Motor neuron (in vitro differentiated cells): ENCODE data around the gene UPF2. TPM values are rescaled to one million over a fixed set of nuclear protein-coding genes. Genes with fewer than 3 reads are reported as not detected.

ENCODE experiments used
- ATAC-seq, 8 experiments: fragments of 200-7000 bp; cut with Tn5 transposase; replicated peaks in 6 of 8; 2 replicates each; pipeline ENCODE4 v1.8.0; 2021; ENCODE audit warnings: mild to moderate bottlenecking in 8 of 8, moderate library complexity in 8 of 8
- H3K27ac ChIP-seq, 2 donors: fragments of 250-450 bp; sonication (Bioruptor Pico); 2 replicates each; pipeline ENCODE4 v1.9.0; 2021; ENCODE audit warnings: antibody characterized with exemption in 2 of 2, mild to moderate bottlenecking in 2 of 2, moderate library complexity in 1 of 2
- H3K4me1 ChIP-seq, 2 donors: fragments of 250-450 bp; sonication (Bioruptor Pico); replicated peaks in 1 of 2; 2 replicates each; pipeline ENCODE4 v1.6.1; 2021; ENCODE audit warnings: antibody characterized with exemption in 2 of 2, mild to moderate bottlenecking in 2 of 2, moderate library complexity in 1 of 2
- H3K4me3 ChIP-seq, 5 donors: fragments of 250-450 bp; sonication (Bioruptor Pico); 2 replicates each; pipeline ENCODE4 v1.9.0; 2021; ENCODE audit warnings: antibody characterized with exemption in 5 of 5, mild to moderate bottlenecking in 5 of 5, moderate library complexity in 4 of 5
- WGBS, 10 experiments: fragments of 450-650 bp; shearing (Covaris generic); methylation state at CpG; one replicate each; pipeline ENCODE4 v1.0.0; 2022; 5-methylcytosine and 5-hydroxymethylcytosine counted together
- in situ Hi-C, 9 experiments: fragments of 400-800 bp; cut with MboI; loops; one replicate each; pipeline ENCODE4 v1.15.0; 2021; ENCODE audit warnings: low sequenced_read_pairs in 9 of 9, low pct_unique_long_range_greater_than_20kb in 2 of 9; ENCODE audit not compliant: unreplicated experiment in 9 of 9
- total RNA-seq, 8 experiments: library from RNA; unstranded; fragments of 300-600 nt; gene quantifications; 2 replicates each; pipeline versions ENCODE4 v1.2.3 to v1.2.4, GENCODE V29; 2022

Gene UPF2
- total RNA-seq, 8 experiments from 2014 or later: 14.9 to 38.0 (median 20.5) TPM

- Histone ChIP-seq H3K27ac (no peak overlapping the region), H3K4me3 (no peak overlapping the region), H3K4me1 (peaks cover 10 to 14% of the 10 kb centered on the region in 2 donors)
- peak; percentile 36 to 90 (median 55) for ATAC-seq
- WGBS, 10 experiments: 20 to 93% (median 60%) methylated on average over 1 to 4 of the region's 7 CpGs; no CpG with 5 or more reads in 3 of the 10 experiments
- in situ Hi-C loops: no loop called here
Measured at GRCh38 chr10:11934262-11934661, 108.3 kb downstream of the UPF2 start.

- peaks cover 10 to 14% of the 10 kb centered on the region in 2 donors for H3K4me1 ChIP-seq
- H3K4me3 ChIP-seq: no peak overlapping the region
- 0 to 62% (median 34%) methylated on average over 1 to 3 of the region's 3 CpGs for WGBS, 10 experiments
- ATAC-seq: peak in 3 of 8 experiments; percentile 19 to 54 (median 51)
- in situ Hi-C loops: no loop called here
- H3K27ac ChIP-seq: no peak overlapping the region
Measured at GRCh38 chr10:11933577-11934223, 108.9 kb downstream of the UPF2 start.

GRCh38 chr10:11931038-11931437, 111.6 kb downstream of the UPF2 start:
- no peak for ATAC-seq
- Histone ChIP-seq H3K27ac (no peak overlapping the region), H3K4me1 (peaks cover 6 to 11% of the 10 kb centered on the region in 2 donors), H3K4me3 (no peak overlapping the region)
- WGBS, 10 experiments: 80 to 100% (median 100%) methylated on average over 1 to 4 of the region's 4 CpGs
- in situ Hi-C loops: no loop called here

- in situ Hi-C loops: no loop called here
Measured at GRCh38 chr10:11930312-11930978, 112.2 kb downstream of the UPF2 start.

GRCh38 chr10:11927746-11928145, 114.9 kb downstream of the UPF2 start:
- H3K4me3 ChIP-seq: no peak overlapping the region
- in situ Hi-C loops: no loop called here
- no peaks in the 10 kb centered on the region for H3K4me1 ChIP-seq
- no peak overlapping the region for H3K27ac ChIP-seq
- WGBS, 10 experiments: 0 to 100% (median 94%) methylated on average over 1 to 3 of the region's 3 CpGs; no CpG with 5 or more reads in 2 of the 10 experiments
- peak in 1 of 8 experiments; percentile 28 for ATAC-seq

More at GRCh38 chr10:11930312-11930978, 112.2 kb downstream of the UPF2 start:
- H3K27ac ChIP-seq: no peak overlapping the region
- WGBS, 10 experiments: 84 to 100% (median 97%) methylated on average over 3 to 8 of the region's 8 CpGs; no CpG with 5 or more reads in 1 of the 10 experiments
- peaks cover 6 to 11% of the 10 kb centered on the region in 2 donors for H3K4me1 ChIP-seq
- no peak for ATAC-seq
- H3K4me3 ChIP-seq: no peak overlapping the region

GRCh38 chr10:11921800-11922392, 120.7 kb downstream of the UPF2 start:
- no peak overlapping the region for H3K27ac ChIP-seq
- ATAC-seq: peak in 1 of 8 experiments; percentile 48
- WGBS, 10 experiments: 63 to 100% (median 88%) methylated on average over 1 to 11 of the region's 11 CpGs; no CpG with 5 or more reads in 2 of the 10 experiments

GRCh38 chr10:11919271-11919670, 123.3 kb downstream of the UPF2 start:
- no peak for ATAC-seq

More at GRCh38 chr10:11921800-11922392, 120.7 kb downstream of the UPF2 start:
- no peaks in the 10 kb centered on the region for H3K4me1 ChIP-seq
- H3K4me3 ChIP-seq: no peak overlapping the region
- in situ Hi-C loops: no loop called here

GRCh38 chr10:11918384-11918783, 124.2 kb downstream of the UPF2 start:
- in situ Hi-C loops: no loop called here
- H3K4me3 ChIP-seq: no peak overlapping the region
- 40 to 100% (median 85%) methylated on average over 1 to 7 of the region's 8 CpGs; no CpG with 5 or more reads in 1 of the 10 experiments for WGBS, 10 experiments

More at GRCh38 chr10:11919271-11919670, 123.3 kb downstream of the UPF2 start:
- in situ Hi-C loops: no loop called here
- 75 to 100% (median 86%) methylated on average over 1 to 7 of the region's 7 CpGs; no CpG with 5 or more reads in 2 of the 10 experiments for WGBS, 10 experiments
- Histone ChIP-seq H3K4me3 (no peak overlapping the region), H3K4me1 (no peaks in the 10 kb centered on the region), H3K27ac (no peak overlapping the region)

GRCh38 chr10:11913079-11913641, 129.4 kb downstream of the UPF2 start:
- no peak overlapping the region for H3K27ac ChIP-seq
- 0 to 55% (median 36%) methylated on average over 3 to 6 of the region's 11 CpGs; no CpG with 5 or more reads in 4 of the 10 experiments for WGBS, 10 experiments
- peak; percentile 18 to 95 (median 68) for ATAC-seq

More at GRCh38 chr10:11918384-11918783, 124.2 kb downstream of the UPF2 start:
- peak in 1 of 8 experiments; percentile 36 for ATAC-seq
- Histone ChIP-seq H3K27ac (no peak overlapping the region), H3K4me1 (peaks cover 0 to 1% of the 10 kb centered on the region in 2 donors)

GRCh38 chr10:11910102-11910501, 132.5 kb downstream of the UPF2 start:
- in situ Hi-C loops: no loop called here
- 79 to 100% (median 83%) methylated on average over 1 to 6 of the region's 10 CpGs; no CpG with 5 or more reads in 4 of the 10 experiments for WGBS, 10 experiments
- no peak overlapping the region for H3K27ac ChIP-seq
- no peak overlapping the region for H3K4me3 ChIP-seq
- H3K4me1 ChIP-seq: peaks cover 8% of the 10 kb centered on the region in 2 donors
- ATAC-seq: no peak

More at GRCh38 chr10:11913079-11913641, 129.4 kb downstream of the UPF2 start:
- in situ Hi-C loops: no loop called here
- Histone ChIP-seq H3K4me1 (peaks cover 8% of the 10 kb centered on the region in 2 donors), H3K4me3 (no peak overlapping the region)

- no peak for ATAC-seq
- in situ Hi-C loops: no loop called here
- WGBS, 10 experiments: 20 to 100% (median 74%) methylated on average over 1 to 8 of the region's 10 CpGs; no CpG with 5 or more reads in 3 of the 10 experiments
- Histone ChIP-seq H3K27ac (no peak overlapping the region), H3K4me3 (no peak overlapping the region), H3K4me1 (peaks cover 8% of the 10 kb centered on the region in 2 donors)
Measured at GRCh38 chr10:11909618-11910017, 133.0 kb downstream of the UPF2 start.

- WGBS, 10 experiments: 40 to 100% (median 92%) methylated on average over 1 to 7 of the region's 11 CpGs; no CpG with 5 or more reads in 3 of the 10 experiments
- in situ Hi-C loops: no loop called here
Measured at GRCh38 chr10:11908991-11909390, 133.6 kb downstream of the UPF2 start.

More at GRCh38 chr10:11908991-11909390, 133.6 kb downstream of the UPF2 start:
- Histone ChIP-seq H3K27ac (no peak overlapping the region), H3K4me3 (no peak overlapping the region), H3K4me1 (peaks cover 8% of the 10 kb centered on the region in 2 donors)
- ATAC-seq: no peak
